Stimulated activated CD8-positive, alpha-beta memory T cell treated with anti-CD3 and anti-CD28 coated beads, Interleukin-12 subunit alpha, Interleukin-12 subunit beta, amount 100 ng/mL, for 24 hours (primary cell): Measurements from ENCODE around the gene ACSL3.

Experiments used
- DNase-seq: peaks from one replicate; pipeline ENCODE4 v3.0.0-alpha.2; 2020; ENCODE audit errors: extremely low read depth

The ACSL3 gene

GRCh38 chr2:222942561-222942960 is 81.7 kb downstream of the ACSL3 start:
- no peak for DNase-seq

- no peak for DNase-seq
These were observed 82.1 kb downstream of the ACSL3 start for GRCh38 chr2:222942977-222943376.

- no peak for DNase-seq
These were observed 83.0 kb downstream of the ACSL3 start for GRCh38 chr2:222943820-222944219.

GRCh38 chr2:222944552-222944951 is 83.7 kb downstream of the ACSL3 start:
- DNase-seq, result no peak

GRCh38 chr2:222944971-222945740 is 84.3 kb downstream of the ACSL3 start:
- DNase-seq, result no peak

GRCh38 chr2:222945887-222946286 is 85.1 kb downstream of the ACSL3 start:
- no peak for DNase-seq

GRCh38 chr2:222946700-222947287 is 86.0 kb downstream of the ACSL3 start:
- no peak for DNase-seq

- no peak for DNase-seq
These were observed 88.2 kb downstream of the ACSL3 start for GRCh38 chr2:222949073-222949472.

GRCh38 chr2:222949690-222950323 is 89.0 kb downstream of the ACSL3 start:
- DNase-seq, result no peak

GRCh38 chr2:222950638-222951285 is 89.9 kb downstream of the ACSL3 start:
- no peak for DNase-seq

GRCh38 chr2:222952204-222952603 is 91.4 kb downstream of the ACSL3 start:
- DNase-seq, result no peak

GRCh38 chr2:222955008-222955407 is 94.2 kb downstream of the ACSL3 start:
- DNase-seq, result no peak

GRCh38 chr2:222959358-222959757 is 98.5 kb downstream of the ACSL3 start:
- no peak for DNase-seq

GRCh38 chr2:222960126-222960525 is 99.3 kb downstream of the ACSL3 start:
- no peak for DNase-seq

- DNase-seq, result no peak
These were observed 102.8 kb downstream of the ACSL3 start for GRCh38 chr2:222963641-222964040.

- no peak for DNase-seq
These were observed 103.7 kb downstream of the ACSL3 start for GRCh38 chr2:222964376-222965031.

GRCh38 chr2:222965555-222965954 is 104.7 kb downstream of the ACSL3 start:
- DNase-seq, result no peak

- no peak for DNase-seq
These were observed 107.8 kb downstream of the ACSL3 start for GRCh38 chr2:222968550-222969155.

- DNase-seq, result no peak
These were observed 108.7 kb downstream of the ACSL3 start for GRCh38 chr2:222969491-222969890.

GRCh38 chr2:222972420-222972819 is 111.6 kb downstream of the ACSL3 start:
- DNase-seq, result no peak

- no peak for DNase-seq
These were observed 112.4 kb downstream of the ACSL3 start for GRCh38 chr2:222973237-222973636.

- DNase-seq, result no peak
These were observed 112.9 kb downstream of the ACSL3 start for GRCh38 chr2:222973733-222974132.
